Measurements from ENCODE around the gene ABCB9.
"Not testable (repeated sequence)": the region's sequence is repeated elsewhere in the genome, so short reads cannot be mapped to it uniquely, and the experiment has no call there.

Gene ABCB9

DNA sequence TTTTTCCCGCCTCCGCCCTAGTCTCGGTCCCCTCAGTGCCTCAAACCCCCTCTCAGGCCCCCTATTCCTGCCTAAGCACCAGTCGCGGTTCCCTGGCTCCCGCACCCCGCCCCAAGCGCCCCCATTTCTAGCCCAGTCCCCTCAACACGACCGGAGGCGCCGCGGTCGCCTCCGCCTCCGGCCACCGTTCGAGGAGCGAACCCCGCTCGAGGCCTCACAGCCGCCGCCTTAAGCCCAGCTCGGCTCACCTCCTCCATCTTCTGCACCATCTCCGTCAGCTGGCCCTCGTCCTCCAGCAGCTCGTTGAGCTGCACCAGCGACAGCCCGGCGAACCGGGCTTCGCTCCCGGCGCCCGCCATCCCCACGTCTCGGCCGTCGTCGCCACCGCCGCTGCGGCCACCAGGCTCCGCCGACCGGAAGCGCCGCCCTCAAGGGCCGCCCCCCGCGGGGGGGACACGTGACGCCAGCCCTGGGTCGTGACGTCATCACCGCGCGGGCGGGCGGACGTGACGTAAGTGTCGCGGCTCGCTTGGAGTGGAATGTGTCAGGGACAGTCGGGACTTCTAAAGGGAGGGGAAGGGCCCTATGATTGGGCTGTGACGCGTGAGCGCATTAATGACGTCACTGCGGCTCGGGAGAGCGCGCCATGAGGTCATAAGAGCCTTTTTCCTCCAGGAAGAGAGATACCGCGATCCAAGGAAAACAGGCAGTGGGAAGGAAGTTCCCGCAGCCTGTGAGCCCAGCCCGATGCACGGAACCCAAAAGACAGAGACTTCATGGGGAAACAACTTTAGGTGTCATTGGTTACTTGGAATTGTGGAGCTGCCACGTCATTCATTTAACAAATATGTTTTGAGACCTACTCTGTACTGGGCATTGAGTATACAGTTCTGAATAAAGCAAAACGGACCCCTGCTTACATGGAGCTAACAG lies 70.3 kb downstream of the ABCB9 start, which contains the start of gene VPS37B:
Gene VPS37B, minus strand, starts transcription at position 421 of the 933 bp plus-strand sequence. Its CDS starts 62 bp downstream, at position 359.
- DNase-seq (ENCODE audit: low spot score) (peak; percentile 91), FAIRE-seq (peak; percentile 70)

- FAIRE-seq, result no peak
These were observed 71.0 kb downstream of the ABCB9 start for GRCh38 chr12:122895320-122895703.

DNA sequence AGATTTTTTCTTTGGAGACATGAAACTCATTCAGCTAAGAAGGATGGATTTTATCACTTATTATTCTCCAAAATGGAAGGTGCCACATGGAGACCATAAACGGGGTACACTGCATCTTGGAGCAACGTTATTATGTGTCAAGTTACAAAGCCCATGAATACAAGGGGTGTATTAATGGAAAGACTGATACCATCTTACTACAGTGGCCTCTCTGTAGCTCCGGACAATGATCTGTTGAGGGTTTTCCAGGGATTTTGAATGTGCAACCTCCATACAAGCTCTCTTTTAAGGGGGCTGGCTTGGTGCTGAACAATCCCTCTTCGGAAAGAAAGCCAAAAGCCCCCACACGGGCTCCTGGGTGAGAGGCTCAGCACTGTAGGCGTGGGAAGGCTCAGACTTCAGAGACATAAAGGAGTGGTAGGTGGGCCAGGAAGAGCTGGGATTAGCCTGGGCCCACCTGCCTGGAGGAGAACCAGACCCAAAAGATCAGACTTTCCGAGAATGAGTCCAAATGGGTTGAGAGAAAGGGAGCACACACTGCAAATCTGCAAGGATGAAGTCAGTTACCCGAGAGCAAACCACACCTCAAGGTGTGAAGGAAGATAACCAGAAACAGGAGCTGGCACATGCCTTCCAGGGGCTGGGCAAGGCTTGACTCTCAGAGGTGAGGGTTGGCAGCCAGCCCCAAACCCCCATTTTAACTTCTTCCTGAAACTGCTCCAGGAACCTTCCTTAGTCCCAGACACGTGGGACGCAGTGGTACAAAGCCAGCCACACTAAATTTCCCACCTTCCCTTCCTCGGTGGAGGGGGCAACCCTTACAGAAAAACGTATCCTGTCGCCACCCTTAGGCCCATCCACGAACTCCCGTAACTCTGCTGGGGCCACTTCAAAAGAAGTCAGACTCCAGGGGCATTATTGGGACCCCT lies 71.8 kb downstream of the ABCB9 start:
- DNase-seq (ENCODE audit: low spot score) (no peak), FAIRE-seq (no peak)

More at GRCh38 chr12:122895320-122895703, 71.0 kb downstream of the ABCB9 start:
- no peak for DNase-seq (ENCODE audit: low spot score)

- FAIRE-seq, result no peak
- no peak for DNase-seq (ENCODE audit: low spot score)
These were observed 72.8 kb downstream of the ABCB9 start for GRCh38 chr12:122893208-122894153.

DNA sequence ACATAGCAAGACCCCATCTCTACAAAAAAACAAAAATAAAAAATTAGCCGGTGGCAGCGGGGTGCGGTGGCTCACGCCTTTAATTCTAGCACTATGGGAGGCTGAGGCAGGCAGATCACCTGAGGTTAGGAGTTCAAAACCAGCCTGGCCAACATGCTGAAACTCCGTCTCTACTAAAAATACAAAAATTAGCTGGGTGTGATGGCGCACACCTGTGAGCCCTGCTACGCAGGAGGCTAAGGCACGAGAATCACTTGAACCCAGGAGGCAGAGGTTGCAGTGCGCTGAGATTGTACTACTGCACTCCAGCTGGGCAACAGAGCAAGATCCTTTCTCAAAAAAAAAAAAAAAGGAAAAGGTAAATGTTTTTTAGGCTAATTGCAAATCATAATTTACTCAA lies 73.5 kb downstream of the ABCB9 start:
- FAIRE-seq; DNase-seq (ENCODE audit: low spot score): not testable (repeated sequence)

DNA sequence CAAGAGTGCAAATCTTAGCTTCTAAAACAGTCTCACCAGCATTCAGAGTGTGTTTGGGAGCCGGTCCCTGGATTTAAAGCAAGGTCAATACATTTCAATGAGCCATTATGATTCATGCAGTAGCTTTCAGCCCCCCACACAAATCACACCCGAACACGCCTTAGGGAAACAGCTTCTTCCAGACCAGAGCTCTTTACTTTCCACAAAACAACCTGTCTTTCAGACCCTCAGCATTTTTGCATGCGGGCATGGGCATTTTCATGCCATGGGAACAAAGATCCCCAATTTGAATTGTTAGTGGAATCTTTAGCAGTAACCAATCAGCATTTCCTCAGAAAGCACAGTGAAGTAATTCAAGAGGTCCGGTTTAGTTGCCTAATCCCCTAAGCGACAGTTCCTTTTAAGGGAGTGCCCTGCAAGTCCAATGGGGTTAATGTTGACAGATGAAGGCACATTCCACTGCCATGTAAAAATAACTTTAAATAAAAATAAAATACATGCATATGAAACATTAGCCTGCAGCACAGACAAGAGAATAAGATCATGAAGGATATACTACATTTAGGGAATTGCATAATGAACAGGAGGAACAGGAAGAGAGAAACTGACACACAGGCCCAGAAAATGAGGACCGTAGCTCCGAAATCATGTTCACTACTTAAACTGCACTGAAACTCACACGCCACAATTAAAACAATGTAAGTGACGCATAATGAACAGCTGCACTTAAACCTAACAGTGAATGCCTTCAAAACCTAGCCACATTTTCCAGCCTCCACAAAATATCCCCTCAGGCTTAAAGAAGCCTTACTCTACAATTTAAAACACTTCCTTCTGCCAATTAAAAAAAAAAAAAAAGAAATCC lies 74.4 kb downstream of the ABCB9 start:
- FAIRE-seq (no peak), DNase-seq (ENCODE audit: low spot score) (no peak)

- DNase-seq (ENCODE audit: low spot score), result no peak
- no peak for FAIRE-seq
These were observed 76.3 kb downstream of the ABCB9 start for GRCh38 chr12:122889761-122890520.

DNA sequence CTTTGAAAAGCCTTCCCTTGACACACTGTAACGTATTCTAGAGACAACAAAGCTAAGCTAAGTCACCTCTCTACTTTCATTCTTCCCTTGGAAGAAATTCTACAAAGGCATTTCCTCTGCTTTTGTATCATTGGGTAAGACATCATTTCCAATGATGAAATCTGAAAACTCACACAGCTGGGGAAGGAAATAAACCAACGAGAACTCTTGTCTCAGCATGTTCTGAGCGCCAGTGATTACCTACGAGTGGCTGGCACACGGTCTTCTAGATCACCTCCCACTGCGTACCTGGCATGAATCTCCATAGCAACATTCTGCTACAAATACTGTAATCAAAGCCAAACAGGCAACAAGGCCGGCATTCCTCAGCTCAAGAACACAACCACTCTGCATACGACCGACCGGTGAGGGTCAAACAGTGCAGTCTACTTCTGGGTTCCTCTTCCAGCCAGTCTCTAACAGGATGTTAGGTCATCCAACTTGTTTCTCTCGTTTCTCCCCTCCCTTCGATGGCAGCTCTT lies 78.0 kb downstream of the ABCB9 start:
- FAIRE-seq, result no peak
- peak; percentile 34 for DNase-seq (ENCODE audit: low spot score)

DNA sequence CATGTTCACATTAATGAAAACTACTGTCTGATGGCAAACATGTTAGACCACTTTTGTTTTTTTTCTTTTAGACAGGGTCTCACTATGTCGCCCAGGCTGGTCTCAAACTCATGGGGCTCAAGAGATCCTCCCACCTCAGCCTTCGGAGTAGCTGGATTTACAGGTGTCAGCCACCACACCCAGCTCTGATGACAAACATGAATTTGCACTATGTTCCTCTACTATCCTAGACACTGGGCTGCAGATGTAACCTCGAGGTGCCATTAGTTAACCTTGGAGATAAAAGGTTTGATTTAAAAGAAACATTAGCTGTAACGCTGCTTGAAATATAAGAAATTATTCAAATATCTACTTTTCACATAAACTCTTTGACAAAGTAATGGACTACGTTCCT lies 78.4 kb downstream of the ABCB9 start:
- FAIRE-seq, result no peak
- no peak for DNase-seq (ENCODE audit: low spot score)

DNA sequence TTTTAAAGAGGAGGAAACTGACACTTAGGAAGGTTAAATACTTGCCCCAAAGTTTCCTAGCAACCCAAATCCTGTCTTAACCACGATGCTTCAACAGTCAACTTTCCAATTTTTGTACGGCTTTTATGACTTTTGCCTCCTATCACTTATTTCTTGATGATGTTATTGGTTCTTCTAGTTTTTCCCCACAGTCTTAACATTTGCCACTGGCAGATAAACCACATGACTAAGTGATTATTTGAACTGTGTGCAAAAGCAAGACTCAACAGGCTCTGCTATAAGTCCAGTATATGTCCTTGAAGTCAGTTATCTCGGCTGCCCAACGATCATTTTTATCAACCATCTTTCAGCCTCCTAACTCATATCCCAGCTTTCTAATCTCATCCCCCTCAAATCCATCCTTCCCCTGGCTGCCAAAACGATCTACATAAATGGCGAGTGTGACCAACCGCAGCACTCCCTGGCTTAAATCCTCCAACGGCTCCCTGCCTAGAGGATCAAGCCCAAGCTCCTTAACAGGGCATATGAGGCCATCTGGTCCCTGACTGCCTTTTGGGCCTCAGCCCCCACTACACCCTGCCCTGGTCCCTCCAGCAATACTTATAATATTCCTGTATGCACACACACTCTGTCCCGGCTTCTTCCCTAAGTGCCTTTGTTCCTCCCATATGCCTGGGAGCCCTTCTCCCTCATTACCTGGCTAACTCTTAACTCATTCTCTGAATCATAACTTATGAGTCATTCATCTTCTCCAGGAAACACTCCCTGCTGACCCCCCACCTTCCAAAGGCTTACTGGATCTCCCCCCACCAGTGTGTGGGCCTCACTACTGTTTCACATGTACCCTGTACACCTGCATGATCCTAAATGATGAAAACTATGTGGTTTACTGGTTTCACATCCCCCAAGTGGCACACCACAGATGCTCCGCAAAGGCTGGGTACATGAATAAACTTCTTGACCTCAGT lies 79.1 kb downstream of the ABCB9 start:
- FAIRE-seq, result no peak
- DNase-seq (ENCODE audit: low spot score), result peak; percentile 82

- FAIRE-seq (no peak), DNase-seq (ENCODE audit: low spot score) (no peak)
These were observed 80.1 kb downstream of the ABCB9 start for GRCh38 chr12:122886161-122886560.

- FAIRE-seq (no peak), DNase-seq (ENCODE audit: low spot score) (no peak)
These were observed 81.4 kb downstream of the ABCB9 start for GRCh38 chr12:122884860-122885259.

DNA sequence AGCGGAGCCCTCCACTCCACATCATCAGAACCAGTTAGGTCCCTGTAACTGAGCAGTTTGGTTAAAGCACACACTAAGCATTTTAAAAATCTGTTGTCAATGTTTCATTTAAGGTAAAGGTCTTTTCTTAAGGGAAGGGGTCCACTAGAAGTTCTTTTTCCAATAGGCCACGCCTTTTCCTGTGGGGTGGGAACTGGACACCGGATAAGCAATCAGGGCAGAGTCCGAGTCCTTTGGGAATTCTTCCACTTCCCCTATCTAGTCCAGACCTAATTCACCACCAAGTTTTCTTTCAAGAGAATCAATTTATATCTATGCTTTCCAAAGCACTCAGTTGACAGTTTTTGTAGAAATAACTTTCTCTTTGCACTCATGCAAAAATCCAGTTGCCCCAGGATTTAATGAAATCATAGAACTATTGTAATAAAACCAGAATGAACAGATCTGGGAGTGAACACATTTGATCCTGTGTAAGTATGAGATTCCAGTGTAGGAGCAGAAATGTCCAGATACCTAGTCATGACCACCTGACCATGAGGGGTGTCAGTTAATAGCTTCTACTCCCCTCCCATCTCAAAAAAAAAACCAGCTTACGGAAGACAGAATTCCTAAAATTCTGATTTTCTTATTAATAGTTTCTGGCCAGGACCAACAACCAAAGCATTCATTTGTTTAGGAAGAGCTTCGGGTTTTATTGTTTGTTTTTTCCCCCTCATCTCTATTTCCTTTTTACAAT lies 82.0 kb downstream of the ABCB9 start:
- DNase-seq (ENCODE audit: low spot score) (no peak), FAIRE-seq (no peak)

GRCh38 chr12:122882908-122883558 lies 83.2 kb downstream of the ABCB9 start:
- FAIRE-seq (no peak), DNase-seq (ENCODE audit: low spot score) (no peak)

DNA sequence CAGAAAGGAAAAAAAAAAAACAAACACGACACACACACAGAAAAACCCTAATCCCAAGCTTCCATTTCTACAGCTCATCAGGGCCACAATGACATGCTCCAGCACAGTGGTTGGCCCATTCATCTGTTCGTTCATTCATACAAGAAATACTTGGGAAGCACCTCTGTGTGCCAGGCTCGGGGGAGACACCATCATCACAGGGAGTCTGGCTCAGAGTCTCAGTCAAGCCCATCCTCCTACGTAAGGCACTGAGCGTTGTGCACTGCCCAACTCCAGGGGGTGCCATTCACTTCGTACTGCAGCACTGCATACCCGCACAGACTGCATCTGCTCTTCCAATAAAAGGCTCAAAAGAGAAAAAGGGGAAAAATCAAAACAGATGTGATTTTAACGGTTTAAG lies 85.6 kb downstream of the ABCB9 start:
- FAIRE-seq (no peak), DNase-seq (ENCODE audit: low spot score) (peak; percentile 15)

DNA sequence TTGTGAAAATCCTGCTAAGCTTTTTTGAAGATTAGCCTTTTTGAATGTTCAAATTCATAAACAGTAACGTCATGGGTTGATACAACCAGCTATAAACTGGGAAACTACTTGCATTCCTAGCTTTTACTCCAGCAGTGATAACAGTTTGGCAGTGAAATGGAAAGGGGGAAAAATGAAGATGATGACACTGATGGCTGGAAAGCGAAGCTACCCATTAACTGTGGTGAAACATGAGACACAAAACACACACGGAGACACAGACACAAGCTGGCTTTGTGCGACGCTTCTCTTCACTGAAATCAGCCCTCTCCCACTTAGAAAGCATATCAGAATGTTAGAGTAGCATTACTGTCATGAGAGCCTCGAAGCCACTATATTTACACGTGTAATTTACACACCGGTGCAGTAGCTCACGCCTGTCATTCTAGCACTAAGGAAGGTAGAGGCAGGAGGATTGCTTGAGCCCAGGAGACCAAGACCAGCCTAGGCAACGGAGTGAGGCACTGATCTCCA lies 86.1 kb downstream of the ABCB9 start:
- FAIRE-seq, result no peak
- no peak for DNase-seq (ENCODE audit: low spot score)

All from urothelium cell line (cell line).